Lower leg skin (tissue), 3 donors: ENCODE results near the gene NFIL3.

Source experiments
- CTCF ChIP-seq, 3 donors: fragments of 450-650 bp; IDR thresholded peaks; one replicate each; pipeline ENCODE4 v1.5.1; 2016; ENCODE audit warnings: antibody characterized with exemption in 3 of 3, mild to moderate bottlenecking in 3 of 3, moderate library complexity in 2 of 3
- POLR2A ChIP-seq, 2 donors: fragments of 450-650 bp; IDR thresholded peaks; one replicate each; pipeline ENCODE4 v1.6.1; 2016 to 2017; ENCODE audit warnings: antibody characterized with exemption in 2 of 2, mild to moderate bottlenecking in 1 of 2, moderate library complexity in 1 of 2

DNA sequence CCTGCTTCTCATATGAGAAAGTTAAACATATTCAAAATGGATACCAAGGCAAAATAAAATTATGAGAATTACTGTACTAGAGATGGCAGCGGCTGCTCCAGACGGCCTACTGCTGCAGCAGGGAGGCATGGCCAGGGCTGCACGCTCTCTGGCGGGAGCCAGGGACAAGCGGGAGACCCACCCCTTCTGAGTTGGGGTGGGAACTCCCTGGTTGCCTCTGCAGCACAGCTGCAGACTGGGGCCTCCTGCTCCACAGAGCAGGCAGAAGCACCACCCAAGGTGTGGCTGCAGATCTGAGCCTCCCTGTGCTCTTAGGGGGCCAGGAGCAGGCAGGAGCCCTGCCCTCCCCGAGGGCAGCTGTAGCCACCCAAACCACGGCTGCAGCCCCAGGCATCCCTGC lies 59.6 kb downstream of the NFIL3 start:
- TF ChIP-seq CTCF (IDR thresholded peaks at IDR 0.05) (no peak), POLR2A (IDR thresholded peaks at IDR 0.05) (no peak)
